ENCODE results near the gene PCDH20.

DNA sequence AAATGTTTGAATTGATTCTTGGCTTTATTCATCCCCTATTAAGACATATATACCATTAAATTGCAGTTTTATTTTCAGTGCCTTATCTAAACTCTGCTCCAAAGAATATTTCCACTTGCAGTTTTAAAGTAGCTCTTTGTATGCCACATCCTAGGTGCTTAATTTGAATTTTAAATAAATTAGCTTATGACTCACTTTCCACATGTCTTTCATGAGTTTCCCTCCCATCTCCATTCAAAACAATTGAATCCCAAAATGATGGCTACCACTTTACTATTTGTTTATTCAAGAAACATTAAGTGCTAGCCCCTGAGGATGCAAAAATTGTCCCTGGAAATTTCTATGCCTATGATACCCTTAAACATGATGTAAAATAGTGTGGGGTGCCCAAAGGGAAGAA lies 19.5 kb downstream of the PCDH20 start:
- TF ChIP-seq TRIM24 (IDR thresholded peaks at IDR 0.05) (no peak), POLR2AphosphoS5 (IDR thresholded peaks at IDR 0.05; ENCODE audit: control insufficient read depth, insufficient read depth, low read depth, low read length) (no peak), NBN (IDR thresholded peaks at IDR 0.05; ENCODE audit: low read depth) (no peak), POU5F1 (IDR thresholded peaks at IDR 0.05; ENCODE audit: borderline replicate concordance, low read depth, low read length, partially characterized antibody) (no peak), RAD21 (CRISPR knock-in tag; conservative IDR thresholded peaks at IDR 0.05 in 1 of 2, IDR thresholded peaks at IDR 0.05 in 1 of 2) (no peak)
- TF ChIP-seq, protein P1, sequence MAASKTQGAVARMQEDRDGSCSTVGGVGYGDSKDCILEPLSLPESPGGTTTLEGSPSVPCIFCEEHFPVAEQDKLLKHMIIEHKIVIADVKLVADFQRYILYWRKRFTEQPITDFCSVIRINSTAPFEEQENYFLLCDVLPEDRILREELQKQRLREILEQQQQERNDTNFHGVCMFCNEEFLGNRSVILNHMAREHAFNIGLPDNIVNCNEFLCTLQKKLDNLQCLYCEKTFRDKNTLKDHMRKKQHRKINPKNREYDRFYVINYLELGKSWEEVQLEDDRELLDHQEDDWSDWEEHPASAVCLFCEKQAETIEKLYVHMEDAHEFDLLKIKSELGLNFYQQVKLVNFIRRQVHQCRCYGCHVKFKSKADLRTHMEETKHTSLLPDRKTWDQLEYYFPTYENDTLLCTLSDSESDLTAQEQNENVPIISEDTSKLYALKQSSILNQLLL (CRISPR knock-in tag; IDR thresholded peaks at IDR 0.05; ENCODE audit: borderline replicate concordance), result no peak
- TF ChIP-seq, protein P2, sequence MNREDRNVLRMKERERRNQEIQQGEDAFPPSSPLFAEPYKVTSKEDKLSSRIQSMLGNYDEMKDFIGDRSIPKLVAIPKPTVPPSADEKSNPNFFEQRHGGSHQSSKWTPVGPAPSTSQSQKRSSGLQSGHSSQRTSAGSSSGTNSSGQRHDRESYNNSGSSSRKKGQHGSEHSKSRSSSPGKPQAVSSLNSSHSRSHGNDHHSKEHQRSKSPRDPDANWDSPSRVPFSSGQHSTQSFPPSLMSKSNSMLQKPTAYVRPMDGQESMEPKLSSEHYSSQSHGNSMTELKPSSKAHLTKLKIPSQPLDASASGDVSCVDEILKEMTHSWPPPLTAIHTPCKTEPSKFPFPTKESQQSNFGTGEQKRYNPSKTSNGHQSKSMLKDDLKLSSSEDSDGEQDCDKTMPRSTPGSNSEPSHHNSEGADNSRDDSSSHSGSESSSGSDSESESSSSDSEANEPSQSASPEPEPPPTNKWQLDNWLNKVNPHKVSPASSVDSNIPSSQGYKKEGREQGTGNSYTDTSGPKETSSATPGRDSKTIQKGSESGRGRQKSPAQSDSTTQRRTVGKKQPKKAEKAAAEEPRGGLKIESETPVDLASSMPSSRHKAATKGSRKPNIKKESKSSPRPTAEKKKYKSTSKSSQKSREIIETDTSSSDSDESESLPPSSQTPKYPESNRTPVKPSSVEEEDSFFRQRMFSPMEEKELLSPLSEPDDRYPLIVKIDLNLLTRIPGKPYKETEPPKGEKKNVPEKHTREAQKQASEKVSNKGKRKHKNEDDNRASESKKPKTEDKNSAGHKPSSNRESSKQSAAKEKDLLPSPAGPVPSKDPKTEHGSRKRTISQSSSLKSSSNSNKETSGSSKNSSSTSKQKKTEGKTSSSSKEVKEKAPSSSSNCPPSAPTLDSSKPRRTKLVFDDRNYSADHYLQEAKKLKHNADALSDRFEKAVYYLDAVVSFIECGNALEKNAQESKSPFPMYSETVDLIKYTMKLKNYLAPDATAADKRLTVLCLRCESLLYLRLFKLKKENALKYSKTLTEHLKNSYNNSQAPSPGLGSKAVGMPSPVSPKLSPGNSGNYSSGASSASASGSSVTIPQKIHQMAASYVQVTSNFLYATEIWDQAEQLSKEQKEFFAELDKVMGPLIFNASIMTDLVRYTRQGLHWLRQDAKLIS (CRISPR knock-in tag; IDR thresholded peaks at IDR 0.05), result no peak
- TF ChIP-seq, protein P3, sequence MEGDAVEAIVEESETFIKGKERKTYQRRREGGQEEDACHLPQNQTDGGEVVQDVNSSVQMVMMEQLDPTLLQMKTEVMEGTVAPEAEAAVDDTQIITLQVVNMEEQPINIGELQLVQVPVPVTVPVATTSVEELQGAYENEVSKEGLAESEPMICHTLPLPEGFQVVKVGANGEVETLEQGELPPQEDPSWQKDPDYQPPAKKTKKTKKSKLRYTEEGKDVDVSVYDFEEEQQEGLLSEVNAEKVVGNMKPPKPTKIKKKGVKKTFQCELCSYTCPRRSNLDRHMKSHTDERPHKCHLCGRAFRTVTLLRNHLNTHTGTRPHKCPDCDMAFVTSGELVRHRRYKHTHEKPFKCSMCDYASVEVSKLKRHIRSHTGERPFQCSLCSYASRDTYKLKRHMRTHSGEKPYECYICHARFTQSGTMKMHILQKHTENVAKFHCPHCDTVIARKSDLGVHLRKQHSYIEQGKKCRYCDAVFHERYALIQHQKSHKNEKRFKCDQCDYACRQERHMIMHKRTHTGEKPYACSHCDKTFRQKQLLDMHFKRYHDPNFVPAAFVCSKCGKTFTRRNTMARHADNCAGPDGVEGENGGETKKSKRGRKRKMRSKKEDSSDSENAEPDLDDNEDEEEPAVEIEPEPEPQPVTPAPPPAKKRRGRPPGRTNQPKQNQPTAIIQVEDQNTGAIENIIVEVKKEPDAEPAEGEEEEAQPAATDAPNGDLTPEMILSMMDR (IDR thresholded peaks at IDR 0.05 in 2 of 3, conservative IDR thresholded peaks at IDR 0.05 in 1 of 3; ENCODE audit: insufficient read depth in 2 of 3, low read depth in 1 of 3, low read length in 3 of 3), result no peak
